ENCODE results near the gene CCDC30.

- TF ChIP-seq RAD21 (IDR thresholded peaks at IDR 0.05; ENCODE audit: low read depth), result no peak
- no peak for TF ChIP-seq NFIC (IDR thresholded peaks at IDR 0.05)
- no peak for TF ChIP-seq ZBTB7A (IDR thresholded peaks at IDR 0.05; ENCODE audit: low read depth)
- TF ChIP-seq FOXM1 (IDR thresholded peaks at IDR 0.05; ENCODE audit: borderline replicate concordance, low read depth), result no peak
- TF ChIP-seq MAX (IDR thresholded peaks at IDR 0.05), result no peak
These were observed 13.5 kb downstream of the CCDC30 start for GRCh38 chr1:42476605-42477004.

All from Ishikawa (cell line).